HG03025 (cell line): ENCODE results near the gene LITAF.

Source experiments
- ATAC-seq: cut with Tn5 transposase; IDR thresholded peaks from one replicate; pipeline ENCODE4 v1.9.1; 2021; ENCODE audit warnings: mild to moderate bottlenecking, moderate library complexity; ENCODE audit not compliant: unreplicated experiment, low FRiP score

LITAF gene

GRCh38 chr16:11556945-11557720, 29.6 kb downstream of the LITAF start:
- ATAC-seq, result no peak

- ATAC-seq, result no peak
Observed at GRCh38 chr16:11556214-11556819, 30.4 kb downstream of the LITAF start.

GRCh38 chr16:11554053-11554452, 32.7 kb downstream of the LITAF start:
- no peak for ATAC-seq

GRCh38 chr16:11553371-11553770, 33.3 kb downstream of the LITAF start:
- no peak for ATAC-seq

- no peak for ATAC-seq
Observed at GRCh38 chr16:11552440-11552839, 34.3 kb downstream of the LITAF start.

GRCh38 chr16:11551842-11552241, 34.9 kb downstream of the LITAF start:
- no peak for ATAC-seq

GRCh38 chr16:11550791-11551498, 35.8 kb downstream of the LITAF start:
- ATAC-seq, result no peak

GRCh38 chr16:11547118-11547916, 39.4 kb downstream of the LITAF start:
- ATAC-seq, result no peak

GRCh38 chr16:11546608-11547061, 40.1 kb downstream of the LITAF start:
- no peak for ATAC-seq

- ATAC-seq, result no peak
Observed at GRCh38 chr16:11543661-11544393, 42.9 kb downstream of the LITAF start.

GRCh38 chr16:11542069-11542744, 44.5 kb downstream of the LITAF start:
- ATAC-seq, result no peak

- no peak for ATAC-seq
Observed at GRCh38 chr16:11539641-11540050, 47.1 kb downstream of the LITAF start.

- no peak for ATAC-seq
Observed at GRCh38 chr16:11538880-11539279, 47.8 kb downstream of the LITAF start.

GRCh38 chr16:11536104-11536866, 50.4 kb downstream of the LITAF start:
- ATAC-seq, result no peak

- ATAC-seq, result no peak
Observed at GRCh38 chr16:11535494-11535893, 51.2 kb downstream of the LITAF start.

GRCh38 chr16:11534262-11534661, 52.5 kb downstream of the LITAF start:
- no peak for ATAC-seq

GRCh38 chr16:11533588-11533987, 53.1 kb downstream of the LITAF start:
- no peak for ATAC-seq

- ATAC-seq, result no peak
Observed at GRCh38 chr16:11530171-11530940, 56.4 kb downstream of the LITAF start.
